ENCODE measurements around the gene RFWD3. TPM values are rescaled to one million over a fixed set of nuclear protein-coding genes. Genes with fewer than 3 reads are reported as not detected.
A peak's percentile ranks its signal among the peaks of the same experiment; 100 is the strongest.

The RFWD3 gene
- total RNA-seq, 4 donors from 2014 or later: 8.1 to 31.9 (median 15.5) TPM

GRCh38 chr16:74606521-74607309 is 60.0 kb downstream of the RFWD3 start, which contains the start of gene GLG1:
TSS of gene GLG1 (minus strand) at chr16:74607114. CDS start at chr16:74607094, 20 bp downstream.
- peak; percentile 98 for ATAC-seq
- Histone ChIP-seq H3K4me3 (peak within 1 kb of the TSS; percentile 68 to 75), H3K27ac (peak within 1 kb of the TSS; percentile 82 to 98 (median 91)), H3K36me3 (no peaks in the 10 kb centered on the region), H3K4me1 (peaks cover 5 to 55% (median 16%) of the 10 kb centered on the region in 3 donors), H3K27me3 (no peaks in the 10 kb centered on the region), H3K9me3 (no peaks in the 10 kb centered on the region)
- WGBS, 2 donors (ENCODE audit: low coverage in 1 of 2): 0% methylated on average over 1 of the region's 77 CpGs; no CpG with 5 or more reads in 1 of the 2 donors
- TF ChIP-seq, protein P1, sequence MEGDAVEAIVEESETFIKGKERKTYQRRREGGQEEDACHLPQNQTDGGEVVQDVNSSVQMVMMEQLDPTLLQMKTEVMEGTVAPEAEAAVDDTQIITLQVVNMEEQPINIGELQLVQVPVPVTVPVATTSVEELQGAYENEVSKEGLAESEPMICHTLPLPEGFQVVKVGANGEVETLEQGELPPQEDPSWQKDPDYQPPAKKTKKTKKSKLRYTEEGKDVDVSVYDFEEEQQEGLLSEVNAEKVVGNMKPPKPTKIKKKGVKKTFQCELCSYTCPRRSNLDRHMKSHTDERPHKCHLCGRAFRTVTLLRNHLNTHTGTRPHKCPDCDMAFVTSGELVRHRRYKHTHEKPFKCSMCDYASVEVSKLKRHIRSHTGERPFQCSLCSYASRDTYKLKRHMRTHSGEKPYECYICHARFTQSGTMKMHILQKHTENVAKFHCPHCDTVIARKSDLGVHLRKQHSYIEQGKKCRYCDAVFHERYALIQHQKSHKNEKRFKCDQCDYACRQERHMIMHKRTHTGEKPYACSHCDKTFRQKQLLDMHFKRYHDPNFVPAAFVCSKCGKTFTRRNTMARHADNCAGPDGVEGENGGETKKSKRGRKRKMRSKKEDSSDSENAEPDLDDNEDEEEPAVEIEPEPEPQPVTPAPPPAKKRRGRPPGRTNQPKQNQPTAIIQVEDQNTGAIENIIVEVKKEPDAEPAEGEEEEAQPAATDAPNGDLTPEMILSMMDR (IDR thresholded peaks at IDR 0.05): no peak
- peak; percentile 93 to 94 for TF ChIP-seq POLR2A (IDR thresholded peaks at IDR 0.05)
- peak; percentile 92 for TF ChIP-seq POLR2AphosphoS5 (IDR thresholded peaks at IDR 0.05)

DNA sequence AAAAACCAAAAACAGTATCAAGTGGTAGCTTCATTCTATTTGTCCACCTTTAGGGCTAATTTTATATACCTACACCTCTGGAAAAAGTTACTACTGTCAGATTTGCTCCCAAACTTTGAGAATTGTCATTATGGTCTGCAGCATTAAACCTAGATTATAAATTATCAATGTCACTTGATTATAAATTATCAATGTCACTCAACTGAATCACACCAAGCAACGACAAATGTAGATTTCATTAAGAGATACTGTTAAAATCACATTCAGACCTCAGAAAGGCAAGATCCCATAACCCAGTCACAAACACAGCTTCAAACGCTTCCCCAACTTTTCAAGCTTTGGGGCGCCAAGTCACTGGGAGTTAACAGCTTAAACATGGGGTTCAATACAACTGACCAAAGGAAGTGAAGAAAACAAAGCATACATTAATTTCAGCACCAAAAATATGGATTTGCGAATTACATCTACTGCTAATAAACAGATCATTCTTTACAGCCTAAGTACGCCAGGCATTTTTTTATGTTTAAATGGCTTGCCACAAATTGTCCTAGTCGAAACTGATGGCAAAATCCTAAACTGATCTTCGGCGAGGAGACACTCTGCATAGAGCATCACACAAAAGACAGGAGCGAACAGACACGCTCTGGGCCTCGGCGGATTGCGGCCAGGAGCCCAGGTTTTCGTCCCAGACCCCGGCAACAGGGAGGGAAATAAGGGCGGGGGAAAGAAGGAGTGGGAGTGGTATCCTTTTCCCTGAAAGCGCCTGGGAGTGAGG is 60.7 kb downstream of the RFWD3 start:
- peak overlapping the region; percentile 68 to 75 for H3K4me3 ChIP-seq
- WGBS, 2 donors (ENCODE audit: low coverage in 1 of 2): 0 to 3% methylated on average over 5 to 8 of the region's 17 CpGs
- no peaks in the 10 kb centered on the region for H3K27me3 ChIP-seq
- no peaks in the 10 kb centered on the region for H3K36me3 ChIP-seq
- H3K9me3 ChIP-seq: no peaks in the 10 kb centered on the region
- no peak for ATAC-seq
- H3K4me1 ChIP-seq: peaks cover 5 to 63% (median 17%) of the 10 kb centered on the region in 3 donors
- peak overlapping the region; percentile 82 to 98 (median 91) for H3K27ac ChIP-seq
- TF ChIP-seq POLR2AphosphoS5 (IDR thresholded peaks at IDR 0.05) (no peak), POLR2A (IDR thresholded peaks at IDR 0.05) (no peak), EP300 (IDR thresholded peaks at IDR 0.05) (no peak)
- TF ChIP-seq, protein P1 (IDR thresholded peaks at IDR 0.05): no peak

DNA sequence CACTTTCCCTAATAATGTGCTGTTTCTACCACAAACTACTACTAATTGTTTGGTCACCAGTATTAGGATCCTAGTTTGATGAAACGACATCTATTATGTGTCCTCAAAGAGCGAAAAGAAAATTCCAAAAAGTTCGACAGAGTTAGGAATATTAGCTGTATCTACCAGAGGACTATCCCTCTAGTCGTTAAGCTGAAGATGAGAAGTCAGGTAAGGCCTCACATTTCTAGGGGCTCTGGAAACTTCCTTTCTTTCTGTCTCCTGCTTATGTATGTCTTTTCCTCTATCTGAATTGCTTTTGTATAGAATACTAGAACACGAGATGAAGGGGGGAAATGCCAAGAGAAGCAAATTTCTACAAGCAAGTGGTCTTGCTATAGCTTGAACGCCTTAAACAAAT is 61.3 kb downstream of the RFWD3 start:
- H3K27ac ChIP-seq: peak overlapping the region in 2 of 4 donors; percentile 96 to 98

GRCh38 chr16:74603848-74604247 is 62.8 kb downstream of the RFWD3 start:
- Histone ChIP-seq H3K4me1 (peaks cover 5 to 73% (median 21%) of the 10 kb centered on the region in 3 donors), H3K9me3 (no peaks in the 10 kb centered on the region), H3K27ac (no peak overlapping the region), H3K36me3 (no peaks in the 10 kb centered on the region), H3K27me3 (no peaks in the 10 kb centered on the region), H3K4me3 (no peak overlapping the region)
- 44 to 66% methylated on average over 3 of the region's 4 CpGs for WGBS, 2 donors (ENCODE audit: low coverage in 1 of 2)
- TF ChIP-seq, protein P1 (IDR thresholded peaks at IDR 0.05): no peak
- no peak for TF ChIP-seq POLR2AphosphoS5 (IDR thresholded peaks at IDR 0.05)
- no peak for TF ChIP-seq EP300 (IDR thresholded peaks at IDR 0.05)
- no peak for TF ChIP-seq POLR2A (IDR thresholded peaks at IDR 0.05)
- no peak for ATAC-seq

More for the DNA sequence above, 61.3 kb downstream of the RFWD3 start:
- Histone ChIP-seq H3K4me1 (peaks cover 5 to 69% (median 19%) of the 10 kb centered on the region in 3 donors), H3K9me3 (no peaks in the 10 kb centered on the region), H3K4me3 (peak overlapping the region; percentile 68 to 75), H3K27me3 (no peaks in the 10 kb centered on the region), H3K36me3 (no peaks in the 10 kb centered on the region)
- 26 to 32% methylated on average over 6 of the region's 6 CpGs for WGBS, 2 donors (ENCODE audit: low coverage in 1 of 2)
- TF ChIP-seq POLR2A (IDR thresholded peaks at IDR 0.05) (no peak), EP300 (IDR thresholded peaks at IDR 0.05) (no peak), POLR2AphosphoS5 (IDR thresholded peaks at IDR 0.05) (no peak)
- TF ChIP-seq, protein P1 (IDR thresholded peaks at IDR 0.05): no peak
- no peak for ATAC-seq
